OCI-LY1 (cell line): ENCODE results near the gene NPS.

ENCODE experiments used
- H2AFZ ChIP-seq: fragments of 200-600 bp; sonication (generic), shearing (Covaris generic); 2 replicates; pipeline ENCODE4 v1.6.0; 2014; ENCODE audit warnings: antibody characterized with exemption, mild to moderate bottlenecking, low read length
- H3F3A ChIP-seq: fragments of 200-600 bp; sonication (generic), shearing (Covaris generic); 2 replicates; pipeline ENCODE4 v1.6.0; 2014; ENCODE audit warnings: mild to moderate bottlenecking, antibody characterized with exemption, low read length, moderate library complexity; ENCODE audit not compliant: insufficient read depth
- H3K27ac ChIP-seq: fragments of 200-600 bp; sonication (generic); 2 replicates; pipeline ENCODE4 v1.5.1; 2014; ENCODE audit warnings: low read length, mixed run types, mild to moderate bottlenecking, low read depth; ENCODE audit not compliant: poor library complexity, severe bottlenecking
- H3K27me3 ChIP-seq: fragments of 200-600 bp; sonication (generic); 2 replicates; pipeline ENCODE4 v1.6.0; 2014; ENCODE audit warnings: antibody characterized with exemption, mild to moderate bottlenecking, low read length, moderate library complexity; ENCODE audit not compliant: insufficient read depth
- H3K36me3 ChIP-seq: fragments of 200-600 bp; sonication (generic); 2 replicates; pipeline ENCODE4 v1.6.1; 2014; ENCODE audit warnings: mild to moderate bottlenecking, antibody characterized with exemption, low read length, moderate library complexity, mixed read lengths; ENCODE audit not compliant: insufficient read depth
- H3K4me1 ChIP-seq: fragments of 200-600 bp; sonication (generic); 2 replicates; pipeline ENCODE4 v1.5.1; 2014; ENCODE audit warnings: mild to moderate bottlenecking, low read length, moderate library complexity; ENCODE audit not compliant: insufficient read depth, severe bottlenecking
- H3K4me2 ChIP-seq: fragments of 200-600 bp; sonication (generic), shearing (Covaris generic); 2 replicates; pipeline ENCODE4 v1.6.1; 2014; ENCODE audit warnings: low read length
- H3K4me3 ChIP-seq: fragments of 200-600 bp; sonication (generic); 2 replicates; pipeline ENCODE4 v1.5.1; 2014; ENCODE audit warnings: low read length, low read depth, mild to moderate bottlenecking, mixed read lengths; ENCODE audit not compliant: poor library complexity, severe bottlenecking
- H3K79me2 ChIP-seq: fragments of 200-600 bp; shearing (Covaris generic); 2 replicates; pipeline ENCODE4 v1.6.1; 2016; ENCODE audit warnings: mixed run types, low read length, mixed read lengths; ENCODE audit not compliant: insufficient read depth
- H3K9ac ChIP-seq: fragments of 200-600 bp; sonication (generic), shearing (Covaris generic); 2 replicates; pipeline ENCODE4 v1.6.1; 2014; ENCODE audit warnings: mild to moderate bottlenecking, low read length, mixed read lengths
- H3K9me2 ChIP-seq: fragments of 200-600 bp; sonication (generic), shearing (Covaris generic); 2 replicates; pipeline ENCODE4 v1.6.1; 2014; ENCODE audit warnings: low read depth, mild to moderate bottlenecking, low read length, mixed read lengths
- H3K9me3 ChIP-seq: fragments of 200-600 bp; shearing (Covaris generic); 2 replicates; pipeline ENCODE4 v1.6.1; 2014; ENCODE audit warnings: low read length, mixed read lengths
- H4K20me1 ChIP-seq: fragments of 200-600 bp; sonication (generic), shearing (Covaris generic); 2 replicates; pipeline ENCODE4 v1.6.0; 2016; ENCODE audit warnings: mild to moderate bottlenecking, low read length; ENCODE audit not compliant: insufficient read depth
- CTCF ChIP-seq: fragments of 200-600 bp; sonication (generic), shearing (Covaris generic); IDR thresholded peaks from 2 replicates; pipeline ENCODE4 v1.5.1; 2017; ENCODE audit warnings: mild to moderate bottlenecking, antibody characterized with exemption, low read length, moderate library complexity, mixed read lengths
- EZH2 ChIP-seq: fragments of 200-600 bp; sonication (generic), shearing (Covaris generic); IDR thresholded peaks from 2 replicates; pipeline ENCODE4 v1.8.0; 2017; ENCODE audit warnings: borderline replicate concordance, mixed run types, mild to moderate bottlenecking, antibody characterized with exemption, low read length, moderate library complexity, mixed read lengths

NPS gene

GRCh38 chr10:127578259-127578960 is 29.3 kb downstream of the NPS start:
- Histone ChIP-seq H3K9ac (no peak overlapping the region), H3F3A (no peaks in the 10 kb centered on the region), H3K27me3 (no peaks in the 10 kb centered on the region), H3K9me3 (no peaks in the 10 kb centered on the region), H3K79me2 (no peaks in the 10 kb centered on the region), H3K4me1 (no peaks in the 10 kb centered on the region), H3K4me2 (no peak overlapping the region), H4K20me1 (no peaks in the 10 kb centered on the region), H3K27ac (no peak overlapping the region), H3K9me2 (no peaks in the 10 kb centered on the region), H3K4me3 (no peak overlapping the region), H3K36me3 (no peaks in the 10 kb centered on the region), H2AFZ (no peak overlapping the region)
- no peak for TF ChIP-seq CTCF
- no peak for TF ChIP-seq EZH2

DNA sequence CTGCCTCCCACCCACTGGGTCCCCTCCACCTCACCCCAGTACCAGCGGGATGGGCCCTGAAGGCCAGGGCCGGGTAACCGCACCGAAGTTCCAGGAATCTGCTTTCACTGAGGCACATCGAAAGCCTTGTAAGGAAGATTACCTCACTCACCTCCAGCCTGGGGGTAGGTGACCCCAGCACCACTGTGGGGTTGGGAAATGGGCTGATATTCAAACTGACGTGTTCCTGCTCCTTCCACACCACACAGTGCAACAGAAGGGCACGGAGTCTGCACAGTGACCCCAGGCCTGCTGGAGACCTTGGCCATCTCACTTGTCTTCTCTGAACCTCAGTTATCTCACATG is 29.8 kb downstream of the NPS start:
- no peak overlapping the region for H3K9ac ChIP-seq

GRCh38 chr10:127579640-127580039 is 30.5 kb downstream of the NPS start:
- Histone ChIP-seq H3K4me2 (no peak overlapping the region), H3K4me3 (no peak overlapping the region), H3K36me3 (no peaks in the 10 kb centered on the region), H3K9me2 (no peaks in the 10 kb centered on the region), H3K27me3 (no peaks in the 10 kb centered on the region), H4K20me1 (no peaks in the 10 kb centered on the region), H3K4me1 (no peaks in the 10 kb centered on the region), H3K79me2 (no peaks in the 10 kb centered on the region), H3K27ac (no peak overlapping the region), H2AFZ (no peak overlapping the region), H3F3A (no peaks in the 10 kb centered on the region), H3K9me3 (no peaks in the 10 kb centered on the region), H3K9ac (no peak overlapping the region)
- TF ChIP-seq EZH2 (no peak), CTCF (no peak)

More for the DNA sequence above, 29.8 kb downstream of the NPS start:
- Histone ChIP-seq H3K9me3 (no peaks in the 10 kb centered on the region), H4K20me1 (no peaks in the 10 kb centered on the region), H3K36me3 (no peaks in the 10 kb centered on the region), H3K27me3 (no peaks in the 10 kb centered on the region), H3K79me2 (no peaks in the 10 kb centered on the region), H2AFZ (no peak overlapping the region), H3K9me2 (no peaks in the 10 kb centered on the region), H3F3A (no peaks in the 10 kb centered on the region), H3K4me1 (no peaks in the 10 kb centered on the region), H3K4me3 (no peak overlapping the region), H3K4me2 (no peak overlapping the region), H3K27ac (no peak overlapping the region)
- TF ChIP-seq EZH2 (no peak), CTCF (no peak)
